HepG2 (cell line): Measurements from ENCODE around the gene NUTM2D. TPM values are rescaled to one million over a fixed set of nuclear protein-coding genes. Genes with fewer than 3 reads are reported as not detected.
"Not testable (repeated sequence)": the region's sequence is repeated elsewhere in the genome, so short reads cannot be mapped to it uniquely, and the experiment has no call there.

Experiments used
- ATAC-seq: fragments of 200-7000 bp; cut with Tn5 transposase; 3 replicates; pipeline ENCODE4 v1.9.1; 2020; ENCODE audit warnings: mild to moderate bottlenecking, moderate library complexity
- BruUV-seq: library from RNA; stranded (reverse); fragments of 400-500 nt; replicated peaks from 2 replicates; lab custom pipeline; 2021; lab: Mats Ljungman, UMichigan
- CTCF ChIA-PET: fragments of 300-600 bp; formaldehyde crosslinking; extraction: SDS; loops from one replicate; lab custom pipeline; 2021; ENCODE audit warnings: low total read pairs, inconsistent platforms, low intra/inter-chr PET ratio; lab: Yijun Ruan, JAX
- POLR2A ChIA-PET: fragments of 350-600 bp; sonication (Branson Sonifier 250); formaldehyde crosslinking; loops from one replicate; lab custom pipeline; 2020; ENCODE audit warnings: antibody characterized with exemption, inconsistent platforms; lab: Yijun Ruan, JAX
- DNase-seq: peaks from one replicate; pipeline ENCODE4 v3.0.0-alpha.2; 2015; ENCODE audit warnings: low spot score
- FAIRE-seq: peaks from 3 replicates; lab custom pipeline; 2011; peaks lifted over from hg19 to GRCh38; lab: Jason Lieb, UNC
- H2AFZ ChIP-seq: one replicate; pipeline ENCODE4 v1.6.1; 2011; ENCODE audit warnings: low read length, inconsistent platforms
- H3K27ac ChIP-seq: fragments of 300-600 bp; 3 replicates; pipeline ENCODE4 v1.8.0; 2011; ENCODE audit warnings: mixed run types, mild to moderate bottlenecking, mixed read lengths, low read length, inconsistent platforms; ENCODE audit not compliant: insufficient read depth; ENCODE audit errors: extremely low read length
- H3K27me3 ChIP-seq, 2 experiments: fragments of 200-600 bp in 1 of 2; 2 replicates in 1 of 2; 3 replicates in 1 of 2; pipeline versions ENCODE4 v1.6.0 to v1.8.0; 2011; ENCODE audit warnings: low read length in 2 of 2, mild to moderate bottlenecking in 2 of 2, moderate library complexity in 2 of 2, inconsistent platforms in 1 of 2; ENCODE audit not compliant: insufficient read depth in 2 of 2, control insufficient read depth in 1 of 2
- H3K36me3 ChIP-seq, 2 experiments: fragments of 200-600 bp in 1 of 2; replicated peaks in 1 of 2; 2 replicates in 1 of 2; 3 replicates in 1 of 2; pipeline versions ENCODE4 v1.5.1 to v1.8.0; 2011; ENCODE audit warnings: low read length in 2 of 2, inconsistent platforms in 1 of 2; ENCODE audit not compliant: insufficient read depth in 2 of 2, control insufficient read depth in 1 of 2
- H3K4me1 ChIP-seq: 2 replicates; pipeline ENCODE4 v1.5.1; 2012; ENCODE audit warnings: low read length, inconsistent platforms; ENCODE audit not compliant: insufficient read depth
- H3K4me2 ChIP-seq: 2 replicates; pipeline ENCODE4 v1.6.0; 2011; ENCODE audit warnings: low read depth, low read length, inconsistent platforms
- H3K4me3 ChIP-seq, 3 experiments: fragments of 200-600 bp in 1 of 3; sonication (generic), shearing (Covaris generic) in 1 of 3; replicated peaks in 1 of 3; 2 replicates each; pipeline ENCODE4 v1.5.1; 2011 to 2016; ENCODE audit warnings: low read length in 3 of 3, inconsistent platforms in 2 of 3, low read depth in 2 of 3, mild to moderate bottlenecking in 2 of 3, control low read depth in 1 of 3, mixed read lengths in 1 of 3; ENCODE audit not compliant: insufficient read depth in 1 of 3
- H3K79me2 ChIP-seq: one replicate; pipeline ENCODE4 v1.6.1; 2011; ENCODE audit warnings: low read length, inconsistent platforms; ENCODE audit not compliant: insufficient read depth
- H3K9ac ChIP-seq: 2 replicates; pipeline ENCODE4 v1.6.0; 2011; ENCODE audit warnings: mild to moderate bottlenecking, low read depth, low read length, inconsistent platforms; ENCODE audit not compliant: insufficient read depth
- H3K9me3 ChIP-seq: 2 replicates; pipeline ENCODE4 v1.5.1; 2012; ENCODE audit warnings: mild to moderate bottlenecking, low read length
- H4K20me1 ChIP-seq: 2 replicates; pipeline ENCODE4 v1.6.0; 2011; ENCODE audit warnings: inconsistent platforms, mild to moderate bottlenecking, low read length, moderate library complexity; ENCODE audit not compliant: insufficient read depth
- ZFP90 ChIP-seq: sonication (generic); formaldehyde crosslinking; IDR thresholded peaks from 2 replicates; pipeline ENCODE4 v1.8.0; 2022; ENCODE audit warnings: missing genetic modification reagents, mild to moderate bottlenecking, inconsistent platforms, borderline replicate concordance
- WGBS: methylation state at CpG from one replicate; pipeline ENCODE4 v1.1.6; 2017; ENCODE audit warnings: low lambda C conversion rate; 5-methylcytosine and 5-hydroxymethylcytosine counted together
- in situ Hi-C: cut with HindIII; loops from 2 replicates; pipeline ENCODE4 v1.10.0; 2017; ENCODE audit warnings: low pct_unique_long_range_greater_than_20kb; ENCODE audit not compliant: extremely low pct_ligation_motif_present
- intact Hi-C: fragments of 100-400 bp; cut with micrococcal nuclease; formaldehyde crosslinking; loops from one replicate; pipeline ENCODE4 v1.10.0; 2022; ENCODE audit not compliant: unreplicated experiment
- polyA plus RNA-seq, 8 experiments: library from polyadenylated mRNA; depleted of rRNA in 3 of 8; stranded (reverse) in 7 of 8; unstranded in 1 of 8; fragments of >200 nt; fragmentation: Illumina TruSeq in 4 of 8; extraction: Trizol in 4 of 8; gene quantifications; 2 replicates each; pipeline versions ENCODE4 v1.2.1 to v1.2.3, GENCODE V29; 2011 to 2016; ENCODE audit warnings: low read depth in 4 of 8, missing spikeins in 1 of 8, mixed read lengths in 1 of 8; ENCODE audit not compliant: insufficient read depth in 1 of 8
- total RNA-seq, 5 experiments: library from RNA; depleted of rRNA; stranded (reverse); fragments of >200 nt; fragmentation: Illumina TruSeq; extraction: Trizol; gene quantifications; 2 replicates each; pipeline ENCODE4 v1.2.3, GENCODE V29; 2016; ENCODE audit warnings: low read depth in 1 of 5

The NUTM2D gene
- total and polyA plus RNA-seq, 2 of the 13 experiments (the other 11 are each of a cell fraction or from before 2014, with no cell fraction given): 2.1 to 3.3 TPM

- H3K4me3 ChIP-seq, POLR2A ChIA-PET, H4K20me1 ChIP-seq, H3K4me2 ChIP-seq, H3K9me3 ChIP-seq, ATAC-seq, BruUV-seq, DNase-seq, H3K27me3 ChIP-seq, H3K9ac ChIP-seq, H2AFZ ChIP-seq, FAIRE-seq, H3K27ac ChIP-seq, H3K36me3 ChIP-seq, H3K79me2 ChIP-seq, CTCF ChIA-PET, in situ Hi-C loops: not testable (repeated sequence)
- peaks cover 21% of the 10 kb centered on the region for H3K4me1 ChIP-seq
- intact Hi-C loops: loop anchor here (5.0 kb wide), 1 partner anchor 167 kb away; no protein-coding TSS in a partner anchor
- peak; percentile 91; the same call in 1 of the 2 replicates for TF ChIP-seq ZFP90
- 54% methylated on average over 3 of the region's 3 CpGs for WGBS
Observed at GRCh38 chr10:87340411-87340810, 17.1 kb upstream of the NUTM2D start.

- Histone ChIP-seq H3K9ac (peak overlapping the region; percentile 73; the same call in 1 of the 2 replicates), H3K27ac (peak overlapping the region; percentile 76), H3K4me3 (peak overlapping the region; percentile 47 to 70 (median 70); a peak in 5 of 6 replicates), H3K4me1 (peaks cover 25% of the 10 kb centered on the region)
- BruUV-seq, H3K36me3 ChIP-seq, POLR2A ChIA-PET, H3K4me2 ChIP-seq, H3K27me3 ChIP-seq, DNase-seq, H4K20me1 ChIP-seq, H3K79me2 ChIP-seq, FAIRE-seq, in situ Hi-C loops, H3K9me3 ChIP-seq, CTCF ChIA-PET, H2AFZ ChIP-seq: not testable (repeated sequence)
- peak; percentile 44 for ATAC-seq
- intact Hi-C loops: loop anchor here (5.0 kb wide), 1 partner anchor 166 kb away; no protein-coding TSS in a partner anchor
- WGBS: 2% methylated on average over 14 of the region's 54 CpGs
Observed at GRCh38 chr10:87341546-87342142, 15.9 kb upstream of the NUTM2D start.
